BLaER1 treated with 17β-estradiol and CSF1 and Interleukin-3, amounts not matched to agents 10 nM and 100 nM (cell line): ENCODE results near the gene COMTD1.
"Not testable (repeated sequence)": the region's sequence is repeated elsewhere in the genome, so short reads cannot be mapped to it uniquely, and the experiment has no call there.

ENCODE experiments used
- H3K27ac ChIP-seq, 11 experiments: shearing (Covaris generic); formaldehyde crosslinking; 2 replicates each; pipeline ENCODE4 v1.8.1; 2022
- H3K27me3 ChIP-seq, 11 experiments: shearing (Covaris generic); formaldehyde crosslinking; 2 replicates each; pipeline ENCODE4 v1.8.1; 2022
- H3K36me3 ChIP-seq, 11 experiments: shearing (Covaris generic); formaldehyde crosslinking; 2 replicates each; pipeline ENCODE4 v1.8.1; 2022
- H3K4me1 ChIP-seq, 10 experiments: shearing (Covaris generic); formaldehyde crosslinking; 2 replicates each; pipeline ENCODE4 v1.8.1; 2022
- H3K4me2 ChIP-seq, 11 experiments: shearing (Covaris generic); formaldehyde crosslinking; 2 replicates each; pipeline ENCODE4 v1.8.1; 2022
- H3K4me3 ChIP-seq, 10 experiments: shearing (Covaris generic); formaldehyde crosslinking; 2 replicates each; pipeline ENCODE4 v1.8.1; 2022
- H3K9ac ChIP-seq, 11 experiments: shearing (Covaris generic); formaldehyde crosslinking; 2 replicates each; pipeline ENCODE4 v1.8.1; 2022
- H3K9me3 ChIP-seq, 11 experiments: shearing (Covaris generic); formaldehyde crosslinking; replicated peaks in 1 of 11; 2 replicates each; pipeline ENCODE4 v1.8.1; 2022
- H4K20me1 ChIP-seq, 11 experiments: shearing (Covaris generic); formaldehyde crosslinking; 2 replicates each; pipeline ENCODE4 v1.8.1; 2022
- Cebpa-rat ChIP-seq, 11 experiments: shearing (Covaris generic); IDR thresholded peaks; 2 replicates each; pipeline ENCODE4 v1.8.1; 2022

Gene COMTD1

DNA sequence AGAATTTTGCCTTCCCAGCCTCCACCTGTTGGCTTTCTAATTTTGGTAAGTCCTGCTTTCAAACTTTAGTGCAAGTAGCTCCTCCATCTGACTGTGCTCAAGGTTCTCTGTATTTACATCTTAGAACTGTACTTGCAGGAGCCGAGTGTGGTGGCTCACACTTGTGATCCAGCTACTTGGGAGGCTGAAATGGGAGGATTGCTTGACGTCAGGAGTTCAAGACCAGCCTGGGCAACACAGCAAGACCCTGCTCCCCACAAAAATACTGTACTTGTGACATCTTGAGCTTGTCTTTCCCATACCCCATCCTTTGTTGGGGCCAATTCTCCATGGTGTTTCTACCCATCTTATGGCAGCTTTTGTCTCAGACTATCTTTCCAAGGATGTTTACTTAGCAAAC, 29.8 kb downstream of the COMTD1 start:
- Histone ChIP-seq H3K4me1 (peaks cover 7 to 32% (median 16%) of the 10 kb centered on the region in 10 experiments), H3K36me3 (peaks cover 0 to 10% (median 0%) of the 10 kb centered on the region in 11 experiments; a peak in 5 of 22 replicates), H3K9me3 (no peaks in the 10 kb centered on the region), H4K20me1 (peaks cover 0 to 2% (median 0%) of the 10 kb centered on the region in 11 experiments; a peak in 4 of 22 replicates), H3K4me2 (no peak overlapping the region), H3K9ac (no peak overlapping the region), H3K27me3 (no peaks in the 10 kb centered on the region), H3K4me3 (no peak overlapping the region), H3K27ac (no peak overlapping the region)
- no peak for TF ChIP-seq Cebpa-rat (IDR thresholded peaks at IDR 0.05)

DNA sequence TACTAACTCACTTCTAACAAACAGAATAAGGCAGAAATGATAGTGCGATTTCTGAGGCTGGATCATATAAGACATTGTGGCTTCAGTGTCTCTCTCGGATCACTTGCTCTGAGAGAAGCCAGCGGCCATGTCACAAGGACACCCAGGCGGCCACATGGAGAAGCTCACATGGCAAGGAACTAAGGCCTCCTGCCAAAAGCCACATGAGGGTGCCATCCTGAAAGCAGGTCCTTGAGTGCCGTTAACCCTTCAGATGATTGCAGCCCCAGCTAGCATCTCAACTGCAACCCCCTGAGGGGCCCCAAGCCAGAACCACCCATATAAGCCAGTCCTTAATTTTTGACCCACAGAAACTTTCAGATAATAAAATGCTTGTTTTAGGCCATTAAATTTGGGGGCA, 32.0 kb downstream of the COMTD1 start:
- H3K36me3 ChIP-seq = peaks cover 0 to 10% (median 0%) of the 10 kb centered on the region in 11 experiments; a peak in 5 of 22 replicates
- H3K4me1 ChIP-seq = peaks cover 0 to 26% (median 6%) of the 10 kb centered on the region in 10 experiments; a peak in 9 of 20 replicates
- H3K9ac ChIP-seq = no peak overlapping the region
- no peaks in the 10 kb centered on the region for H3K9me3 ChIP-seq
- peak overlapping the region in 1 of 11 experiments; percentile 34; a peak in 1 of 22 replicates for H3K4me2 ChIP-seq
- TF ChIP-seq Cebpa-rat (IDR thresholded peaks at IDR 0.05) = no peak
- H3K4me3 ChIP-seq = no peak overlapping the region
- H3K27me3 ChIP-seq = no peaks in the 10 kb centered on the region
- H4K20me1 ChIP-seq = no peaks in the 10 kb centered on the region
- peak overlapping the region in 3 of 11 experiments; percentile 22 to 35 (median 34); a peak in 4 of 22 replicates for H3K27ac ChIP-seq

DNA sequence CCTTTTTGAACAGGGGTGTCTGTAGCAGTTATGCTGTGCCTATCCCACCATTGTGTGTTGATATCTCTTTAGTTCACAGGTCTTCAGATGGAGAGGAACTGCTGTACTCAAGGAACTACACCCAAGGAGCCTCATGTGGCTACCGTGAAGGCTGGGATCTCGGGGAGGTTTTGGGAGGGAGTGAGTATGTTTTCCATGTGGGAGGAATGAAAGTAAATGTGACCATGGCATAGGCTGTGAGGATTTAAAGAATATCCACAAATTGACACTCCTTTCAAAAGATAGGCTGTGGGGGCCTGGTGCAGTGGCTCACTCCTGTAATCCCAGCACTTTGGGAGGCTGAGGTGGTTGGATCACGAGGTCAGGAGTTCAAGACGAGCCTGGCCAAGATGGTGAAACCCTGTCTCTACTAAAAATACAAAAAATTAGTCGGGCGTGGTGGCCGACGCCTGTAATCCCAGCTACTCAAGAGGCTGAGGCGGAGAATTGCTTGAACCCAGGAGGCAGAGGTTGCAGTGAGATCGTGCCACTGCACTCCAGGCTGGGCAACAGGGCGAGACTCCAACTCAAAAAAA, 32.6 kb downstream of the COMTD1 start:
- not testable (repeated sequence) for H3K27me3 ChIP-seq, H3K36me3 ChIP-seq, H3K4me3 ChIP-seq, H4K20me1 ChIP-seq, H3K9me3 ChIP-seq
- Histone ChIP-seq H3K27ac (peak overlapping the region in 3 of 11 experiments; percentile 8 to 40 (median 35); a peak in 4 of 22 replicates), H3K9ac (0 out of 22 replicates have a peak overlapping the region, but pooled peaks of 1 of the 11 experiments have one; percentile 24), H3K4me2 (peak overlapping the region in 5 of 11 experiments; percentile 10 to 50 (median 20); a peak in 7 of 22 replicates), H3K4me1 (peaks cover 0 to 28% (median 7%) of the 10 kb centered on the region in 10 experiments; a peak in 9 of 20 replicates)

DNA sequence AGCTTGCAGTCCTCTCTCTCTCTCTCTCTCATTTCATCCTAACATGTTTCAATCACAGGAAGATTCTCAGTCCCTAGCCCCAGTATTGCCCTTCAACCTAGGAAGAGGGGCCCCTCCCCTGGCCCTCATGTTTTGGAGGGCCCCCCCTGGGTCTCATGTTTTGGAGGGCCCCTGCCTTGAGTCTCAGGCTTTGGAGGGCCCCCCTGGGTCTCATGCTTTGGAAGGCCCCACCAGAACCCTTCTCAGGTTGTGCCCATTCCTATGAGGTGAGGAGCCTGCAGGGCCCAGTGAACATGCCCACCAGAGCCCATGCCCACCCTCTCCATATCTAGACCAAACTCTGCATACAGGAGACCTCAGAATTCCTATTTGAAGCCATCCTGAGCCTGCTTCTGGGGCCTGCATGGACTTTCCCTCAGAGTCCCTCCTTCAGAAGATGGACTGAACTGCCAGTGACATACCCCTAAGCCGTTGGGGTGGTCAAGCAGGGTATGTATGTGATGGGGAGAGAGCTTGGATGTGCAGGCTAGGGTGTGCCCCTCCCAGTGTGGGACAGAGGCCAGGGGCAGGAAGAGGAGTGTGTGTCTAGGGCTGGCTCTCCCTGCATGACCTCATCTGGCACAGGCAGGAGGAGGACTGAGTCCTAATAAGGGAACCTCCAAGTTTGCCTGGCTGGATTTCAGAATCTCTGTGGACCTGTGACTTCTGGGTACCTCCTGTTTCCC, 33.3 kb downstream of the COMTD1 start:
- H3K27me3 ChIP-seq = no peaks in the 10 kb centered on the region
- H3K9me3 ChIP-seq = no peaks in the 10 kb centered on the region
- peak overlapping the region in 3 of 11 experiments; percentile 6 to 40 (median 29); a peak in 5 of 22 replicates for H3K27ac ChIP-seq
- 0 out of 22 replicates have a peak overlapping the region, but pooled peaks of 1 of the 11 experiments have one; percentile 24 for H3K9ac ChIP-seq
- no peaks in the 10 kb centered on the region for H4K20me1 ChIP-seq
- peak overlapping the region in 5 of 11 experiments; percentile 10 to 50 (median 20); a peak in 6 of 22 replicates for H3K4me2 ChIP-seq
- no peak for TF ChIP-seq Cebpa-rat (IDR thresholded peaks at IDR 0.05)
- H3K4me1 ChIP-seq = peaks cover 0 to 28% (median 7%) of the 10 kb centered on the region in 10 experiments; a peak in 9 of 20 replicates
- no peak overlapping the region for H3K4me3 ChIP-seq
- peaks cover 0 to 10% (median 0%) of the 10 kb centered on the region in 11 experiments; a peak in 5 of 22 replicates for H3K36me3 ChIP-seq

DNA sequence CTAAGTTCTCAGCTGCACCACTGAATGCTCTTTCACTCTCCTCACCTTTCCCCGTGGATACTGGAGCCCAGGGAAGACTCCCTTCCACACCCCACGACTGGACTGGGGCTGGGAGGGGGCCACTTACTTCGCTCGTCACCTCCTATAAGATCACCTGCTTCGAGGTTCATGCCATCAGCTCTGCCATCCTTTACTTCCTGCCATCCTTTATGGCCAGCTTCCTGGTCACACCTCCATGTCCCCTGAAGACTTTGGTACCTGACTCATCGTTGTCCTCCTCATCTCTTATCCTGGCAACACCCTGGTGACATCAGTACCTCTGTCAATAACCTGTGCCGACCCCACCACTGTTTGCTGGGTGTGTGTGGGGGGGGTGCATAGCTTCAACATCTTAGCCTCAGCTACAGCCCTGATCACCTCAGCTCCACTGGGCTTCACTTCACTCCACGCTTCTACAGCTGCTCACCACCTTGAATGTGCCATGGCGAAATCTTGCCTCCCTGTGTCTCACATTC, 33.9 kb downstream of the COMTD1 start:
- Histone ChIP-seq H3K4me3 (no peak overlapping the region), H3K27me3 (no peaks in the 10 kb centered on the region), H4K20me1 (no peaks in the 10 kb centered on the region), H3K27ac (0 out of 22 replicates have a peak overlapping the region, but pooled peaks of 1 of the 11 experiments have one; percentile 6), H3K4me2 (no peak overlapping the region; a peak in 1 of 22 replicates), H3K4me1 (peaks cover 0 to 28% (median 7%) of the 10 kb centered on the region in 10 experiments; a peak in 9 of 20 replicates), H3K36me3 (peaks cover 0 to 14% (median 2%) of the 10 kb centered on the region in 11 experiments; a peak in 8 of 22 replicates), H3K9me3 (no peaks in the 10 kb centered on the region), H3K9ac (no peak overlapping the region)
- TF ChIP-seq Cebpa-rat (IDR thresholded peaks at IDR 0.05) = no peak

DNA sequence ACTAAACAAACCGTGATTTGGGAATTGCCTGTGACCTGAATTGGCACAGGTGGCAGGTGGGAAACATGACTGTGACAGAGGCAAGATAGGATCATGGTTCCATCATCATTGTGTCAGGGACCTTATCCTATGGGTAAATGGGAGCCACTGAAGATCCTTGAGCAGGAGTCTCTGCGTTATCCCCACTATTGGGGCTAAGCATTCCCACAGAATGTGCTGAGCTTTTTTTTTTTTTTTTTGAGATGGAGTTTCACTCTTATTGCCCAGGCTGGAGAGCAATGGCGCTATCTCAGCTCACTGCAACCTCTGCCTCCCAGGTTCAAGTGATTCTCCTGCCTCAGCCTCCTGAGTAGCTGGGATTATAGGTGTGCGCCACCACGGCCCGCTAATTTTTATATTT, 35.8 kb downstream of the COMTD1 start:
- not testable (repeated sequence) for H3K4me3 ChIP-seq, H3K9ac ChIP-seq, H3K27me3 ChIP-seq, H3K4me2 ChIP-seq, H4K20me1 ChIP-seq, H3K9me3 ChIP-seq, H3K27ac ChIP-seq
- Histone ChIP-seq H3K4me1 (peaks cover 0 to 28% (median 7%) of the 10 kb centered on the region in 10 experiments; a peak in 9 of 20 replicates), H3K36me3 (peaks cover 0 to 33% (median 8%) of the 10 kb centered on the region in 11 experiments; a peak in 9 of 22 replicates)

DNA sequence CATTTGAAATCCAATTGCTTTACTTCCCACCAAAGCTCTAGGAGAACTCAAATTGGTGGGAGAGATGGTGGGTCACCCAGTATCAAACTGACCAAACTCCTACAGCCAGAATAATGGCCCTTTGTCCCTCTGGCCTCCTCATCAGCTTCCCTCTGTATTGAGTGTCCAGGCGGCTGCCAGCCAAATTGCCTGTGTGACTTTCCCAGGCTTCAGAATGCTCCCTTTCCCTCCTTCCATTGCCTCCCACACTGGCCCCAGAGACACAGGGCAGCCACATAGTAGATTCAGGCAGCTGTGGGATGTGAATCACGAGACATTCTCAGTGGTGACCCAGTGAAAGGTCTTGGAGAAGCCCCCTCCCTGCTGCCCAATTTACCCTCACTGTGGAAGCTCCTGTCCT, 37.9 kb downstream of the COMTD1 start:
- Histone ChIP-seq H4K20me1 (no peaks in the 10 kb centered on the region), H3K9ac (no peak overlapping the region), H3K27ac (no peak overlapping the region), H3K9me3 (no peaks in the 10 kb centered on the region), H3K4me3 (no peak overlapping the region), H3K27me3 (no peaks in the 10 kb centered on the region), H3K4me1 (peaks cover 0 to 19% (median 4%) of the 10 kb centered on the region in 10 experiments; a peak in 8 of 20 replicates), H3K4me2 (no peak overlapping the region), H3K36me3 (peaks cover 0 to 42% (median 13%) of the 10 kb centered on the region in 11 experiments; a peak in 15 of 22 replicates)
- TF ChIP-seq Cebpa-rat (IDR thresholded peaks at IDR 0.05) = no peak

DNA sequence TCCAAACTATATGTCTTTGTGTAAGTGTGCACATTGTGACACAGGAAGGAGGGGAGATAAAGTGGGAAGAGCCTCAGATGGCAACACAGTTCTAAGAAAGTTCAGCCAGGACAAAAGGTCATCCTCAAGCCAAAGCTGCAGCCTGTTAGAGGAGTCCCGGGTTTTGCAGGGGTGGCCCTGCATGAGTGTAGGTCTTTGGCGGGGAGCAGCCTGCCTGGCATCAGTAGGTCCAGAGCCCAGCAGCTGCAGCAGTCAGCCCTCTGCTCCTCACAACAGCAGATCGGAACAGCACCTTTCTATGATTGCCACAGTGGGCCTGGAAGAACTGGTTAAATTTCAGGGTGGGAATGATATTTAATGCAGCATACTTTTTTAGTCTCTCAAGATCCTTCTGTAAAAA, 38.7 kb downstream of the COMTD1 start:
- H3K27ac ChIP-seq = no peak overlapping the region

More for the DNA sequence above, 38.7 kb downstream of the COMTD1 start:
- Histone ChIP-seq H3K4me3 (no peak overlapping the region), H3K27me3 (no peaks in the 10 kb centered on the region), H3K4me2 (no peak overlapping the region), H3K4me1 (peaks cover 0 to 16% (median 0%) of the 10 kb centered on the region in 10 experiments; a peak in 5 of 20 replicates), H3K36me3 (peaks cover 2 to 50% (median 21%) of the 10 kb centered on the region in 11 experiments; a peak in 16 of 22 replicates), H4K20me1 (no peaks in the 10 kb centered on the region), H3K9me3 (no peaks in the 10 kb centered on the region), H3K9ac (no peak overlapping the region)
- TF ChIP-seq Cebpa-rat (IDR thresholded peaks at IDR 0.05) = no peak
